NCI-H748 (cell line): Measurements from ENCODE around the gene ITPRIPL2.

Experiments
- DNase-seq: peaks from one replicate; lab custom pipeline; 2025; ENCODE audit not compliant: unreplicated experiment; lab: John Stamatoyannopoulos, UW

Gene ITPRIPL2

DNA sequence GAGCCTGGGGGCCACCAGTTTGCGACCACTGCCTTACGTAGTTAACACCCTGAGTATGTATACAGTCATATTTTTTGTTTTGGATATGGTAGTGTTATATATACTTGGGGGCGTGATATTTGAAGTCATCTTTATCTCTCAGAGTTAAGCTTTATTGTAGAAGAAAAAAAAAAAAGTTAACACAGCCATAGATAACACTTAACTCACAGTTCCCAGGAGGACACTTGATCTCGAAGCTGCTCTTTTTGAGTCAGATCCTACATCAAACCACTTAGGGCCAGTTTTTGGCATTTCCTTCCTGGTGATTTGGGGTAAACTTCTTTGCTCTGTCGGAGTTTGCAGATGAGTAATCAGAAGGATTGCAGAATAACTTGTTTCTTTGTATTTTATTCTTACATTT lies 5.8 kb downstream of the ITPRIPL2 start:
- DNase-seq = no peak

- DNase-seq = no peak
These were observed 9.9 kb downstream of the ITPRIPL2 start for GRCh38 chr16:19123535-19124178.

GRCh38 chr16:19126300-19126699 lies 12.5 kb downstream of the ITPRIPL2 start:
- DNase-seq = no peak

- no peak for DNase-seq
These were observed 13.4 kb downstream of the ITPRIPL2 start for GRCh38 chr16:19127205-19127604.

DNA sequence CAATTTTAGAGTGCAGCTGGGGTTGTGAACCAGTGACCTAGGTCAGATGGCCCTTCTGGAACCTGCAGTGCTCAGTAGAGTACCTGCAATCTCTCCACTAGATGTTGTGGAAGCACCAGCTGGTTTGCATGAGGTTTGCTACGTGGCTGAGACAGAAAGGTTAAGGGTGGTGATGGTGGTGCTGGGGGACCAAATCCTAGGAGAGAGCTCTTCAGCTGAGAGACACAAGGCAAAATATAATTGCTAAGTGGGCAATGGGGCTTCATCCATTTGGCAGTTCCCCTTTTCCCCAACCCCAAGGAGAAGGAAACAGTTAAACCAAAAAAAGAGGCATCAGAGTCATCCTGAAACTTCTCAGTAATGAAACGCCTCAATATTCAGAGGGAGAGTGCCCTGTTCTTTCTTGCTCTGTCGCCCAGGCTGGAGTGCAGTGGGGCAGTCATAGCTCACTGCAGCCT lies 13.9 kb downstream of the ITPRIPL2 start:
- no peak for DNase-seq

- DNase-seq = no peak
These were observed 14.9 kb downstream of the ITPRIPL2 start for GRCh38 chr16:19128454-19129200.

- DNase-seq = no peak
These were observed 16.6 kb downstream of the ITPRIPL2 start for GRCh38 chr16:19130385-19130784.

DNA sequence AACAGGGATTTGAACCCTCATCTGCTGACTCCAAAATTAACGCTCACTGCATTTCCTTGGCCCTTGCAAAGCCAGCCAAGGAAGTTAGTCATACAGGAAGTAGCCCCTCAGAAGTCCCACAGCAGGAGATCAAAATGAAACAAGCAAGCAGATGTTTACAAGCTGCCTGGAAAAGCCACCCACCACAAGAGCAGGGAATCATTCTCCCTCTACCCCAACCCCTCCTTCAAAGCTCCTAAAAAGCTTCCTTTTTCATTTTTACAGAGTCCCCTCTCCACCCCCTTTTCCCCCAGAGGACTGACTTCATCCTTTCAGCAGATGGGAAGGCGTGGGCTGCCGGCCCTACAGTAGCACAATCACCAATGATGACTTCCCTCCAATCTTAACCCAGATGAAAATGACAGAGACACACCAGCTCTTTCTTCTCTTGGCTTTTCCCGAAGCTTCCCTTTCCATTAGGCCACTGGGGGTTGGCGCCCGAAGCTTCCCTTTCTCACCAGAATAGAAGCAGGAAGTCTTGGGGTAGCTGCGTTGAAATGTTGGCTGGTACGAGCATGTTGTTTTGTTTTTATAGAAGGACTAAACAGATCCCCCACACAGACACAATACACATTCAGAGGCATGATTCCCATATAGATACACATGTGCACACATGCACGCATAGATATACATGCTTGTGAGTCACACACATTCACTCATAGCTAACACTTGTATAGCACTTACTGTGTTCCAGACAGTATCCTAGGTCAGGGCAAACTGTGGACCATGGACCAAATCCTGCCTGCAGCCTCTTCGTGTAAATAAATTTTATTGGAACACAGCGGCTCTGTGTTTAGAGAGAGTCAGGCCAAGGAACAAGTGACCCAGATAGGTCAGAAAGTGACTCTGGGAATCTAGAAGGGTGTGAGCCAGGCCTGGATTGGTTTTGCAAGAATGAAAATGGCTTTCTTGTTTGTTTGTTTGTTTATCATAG lies 17.4 kb downstream of the ITPRIPL2 start:
- DNase-seq = peak; percentile 2

DNA sequence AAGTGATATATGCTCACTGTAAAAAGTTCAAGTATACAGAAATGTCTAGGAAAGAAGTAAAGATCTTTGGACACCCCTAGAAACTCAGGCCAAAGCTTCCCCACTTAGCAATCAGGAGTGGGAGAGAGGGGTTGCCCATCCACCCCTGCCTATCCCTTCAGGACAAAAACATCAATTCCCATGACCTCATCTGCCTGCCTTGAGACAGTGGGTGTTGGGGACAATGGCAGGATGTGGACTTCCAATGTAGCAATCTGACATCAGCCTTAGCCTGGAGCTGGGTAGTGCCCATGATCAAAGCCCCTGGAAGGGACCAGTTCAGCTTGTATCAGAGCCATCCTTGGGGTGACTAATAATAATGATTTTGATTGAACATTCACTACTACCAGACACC lies 18.1 kb downstream of the ITPRIPL2 start:
- no peak for DNase-seq

GRCh38 chr16:19132255-19132654 lies 18.5 kb downstream of the ITPRIPL2 start:
- DNase-seq = no peak

GRCh38 chr16:19132898-19133297 lies 19.1 kb downstream of the ITPRIPL2 start:
- DNase-seq = no peak

DNA sequence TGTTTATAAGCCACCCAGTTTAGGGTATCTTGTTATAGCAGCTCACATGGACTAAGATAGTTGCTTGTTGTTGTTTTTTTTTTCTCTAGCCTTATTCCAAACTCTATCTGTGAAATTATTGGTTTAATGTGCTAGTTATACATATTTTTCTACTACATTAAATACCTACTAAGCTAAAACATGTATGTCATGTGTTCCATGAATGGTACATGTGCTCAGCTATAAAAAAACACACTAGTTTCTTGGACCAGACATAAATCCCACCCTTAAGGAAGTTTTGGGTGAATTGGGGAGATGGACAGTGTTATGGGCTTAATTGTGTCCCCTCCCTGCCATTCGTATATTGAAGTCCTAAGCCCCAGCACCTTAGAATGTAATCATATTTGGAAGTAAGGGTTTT lies 19.8 kb downstream of the ITPRIPL2 start:
- DNase-seq = no peak

DNA sequence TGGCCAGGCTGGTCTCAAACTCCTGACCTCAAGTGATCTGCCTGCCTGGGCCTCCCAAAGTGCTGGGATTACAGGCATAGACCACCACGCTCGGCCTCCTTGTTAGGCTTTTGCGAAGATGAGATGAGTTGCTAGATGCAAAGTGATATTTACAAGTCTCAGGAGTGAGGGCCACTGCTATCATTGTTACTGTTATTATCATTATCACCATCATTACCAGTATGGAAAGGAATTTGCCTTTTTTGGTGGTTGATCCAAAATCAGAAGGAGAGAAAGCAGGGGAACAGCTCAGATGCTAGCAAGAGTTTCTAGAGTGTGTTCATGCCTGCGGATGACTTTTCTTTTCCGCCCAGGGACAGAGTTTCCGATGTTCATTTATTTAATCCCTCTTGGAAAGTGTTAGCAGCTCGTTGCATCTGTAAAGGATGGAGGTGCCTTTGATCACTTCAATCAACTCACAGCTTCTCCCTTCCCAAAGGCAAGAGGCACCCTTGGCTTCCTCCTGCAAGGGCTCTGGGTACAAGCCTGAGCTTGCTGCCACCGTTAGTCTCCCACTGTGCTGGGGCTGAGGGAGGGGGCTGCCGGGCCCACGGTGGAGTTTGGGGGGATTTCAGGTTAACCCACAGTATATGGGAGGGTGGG lies 21.6 kb downstream of the ITPRIPL2 start:
- DNase-seq = no peak

GRCh38 chr16:19135896-19136438 lies 22.2 kb downstream of the ITPRIPL2 start:
- DNase-seq = peak; percentile 64

DNA sequence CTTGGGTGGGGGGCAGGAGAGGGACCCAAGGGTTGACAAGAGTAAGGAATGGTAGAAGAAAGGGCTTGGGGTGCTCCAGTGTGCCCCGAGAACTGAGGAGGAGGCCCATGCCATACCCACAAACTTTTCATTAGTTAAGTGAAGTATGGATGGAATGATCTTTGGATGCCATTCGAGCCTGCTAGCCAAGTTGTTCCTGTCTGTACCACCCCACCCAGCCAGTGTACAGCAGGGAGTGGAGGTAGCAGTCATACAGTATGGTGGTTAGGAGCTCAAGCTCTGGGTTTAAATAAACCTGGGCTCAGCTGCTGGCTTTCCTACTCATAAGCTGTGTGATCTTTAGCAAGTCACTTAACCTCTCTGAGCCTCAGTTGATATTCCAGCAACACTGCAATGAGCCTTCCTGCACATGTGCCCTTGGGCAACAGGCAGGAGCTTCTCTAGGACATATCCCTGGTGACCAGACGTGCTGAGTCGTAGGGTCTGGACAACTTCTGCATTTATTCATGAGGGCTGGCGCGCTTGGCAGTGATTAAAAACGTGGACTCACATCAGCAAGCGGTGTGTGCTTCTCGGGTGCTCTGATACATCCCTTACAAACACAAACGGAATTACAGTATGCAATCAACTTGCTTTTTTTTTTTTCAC lies 22.9 kb downstream of the ITPRIPL2 start:
- DNase-seq = peak; percentile 73

GRCh38 chr16:19137201-19138128 lies 23.7 kb downstream of the ITPRIPL2 start:
- peak; percentile 73 for DNase-seq

- peak; percentile 58 for DNase-seq
These were observed 24.8 kb downstream of the ITPRIPL2 start for GRCh38 chr16:19138601-19139000.

DNA sequence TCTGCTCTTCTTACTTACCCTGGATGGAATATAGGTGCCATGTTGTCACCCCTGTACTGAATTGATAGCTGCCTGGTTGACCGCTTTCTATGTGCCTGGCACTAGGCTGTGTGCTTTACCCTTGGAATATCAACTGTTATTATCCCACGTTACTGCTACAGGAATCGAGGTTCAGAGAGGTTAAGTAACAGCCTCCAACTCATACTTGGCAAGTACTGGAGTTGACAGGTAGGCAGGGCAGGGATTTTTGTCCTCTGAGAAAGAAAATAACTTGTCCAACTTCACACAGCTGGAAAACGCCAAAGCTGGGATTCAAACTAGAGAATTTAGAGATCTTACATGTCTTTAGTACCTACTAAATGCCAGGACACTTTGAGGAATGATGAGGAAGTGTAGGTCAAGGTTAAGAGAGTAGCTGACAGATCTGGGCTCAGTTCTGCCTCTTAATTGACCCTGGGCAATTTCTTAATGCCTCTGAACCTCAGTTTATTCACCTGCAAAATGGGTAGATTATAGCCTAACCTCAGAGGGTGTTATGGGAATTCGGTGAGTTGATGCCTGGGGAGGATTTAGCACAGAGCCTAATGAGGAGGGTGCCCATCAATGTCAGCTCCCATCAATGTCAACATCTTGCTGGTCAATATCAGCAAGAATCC lies 25.8 kb downstream of the ITPRIPL2 start:
- no peak for DNase-seq

DNA sequence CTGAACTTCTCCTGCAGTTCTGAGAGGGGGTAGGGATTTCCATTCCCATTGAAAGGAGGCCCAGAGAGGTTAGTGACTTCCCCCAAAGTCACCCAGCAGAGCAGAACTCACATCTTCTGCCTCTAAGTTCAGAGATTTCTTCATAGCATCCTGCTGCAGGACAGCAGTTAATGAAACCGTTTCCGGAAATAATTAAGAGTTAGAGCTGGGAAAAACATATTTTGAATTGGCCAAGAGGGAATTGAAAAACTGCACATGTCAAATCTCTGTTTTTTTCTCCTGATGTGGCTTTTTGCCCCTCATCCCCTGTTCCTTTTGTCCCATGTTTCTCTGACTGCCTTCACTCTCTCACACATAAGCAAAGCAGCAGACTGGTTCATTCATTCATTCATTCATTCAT lies 26.6 kb downstream of the ITPRIPL2 start:
- DNase-seq = no peak
